Measurements from ENCODE around the gene SEC16A.
A peak's percentile ranks its signal among the peaks of the same experiment; 100 is the strongest.
"Not testable (repeated sequence)": the region's sequence is repeated elsewhere in the genome, so short reads cannot be mapped to it uniquely, and the experiment has no call there.

Gene SEC16A

GRCh38 chr9:136441681-136442245 lies 41.1 kb downstream of the SEC16A start:
- no peak for FAIRE-seq

GRCh38 chr9:136441191-136441680 lies 41.6 kb downstream of the SEC16A start:
- DNase-seq (ENCODE audit: low spot score) (no peak), FAIRE-seq (no peak)

More at GRCh38 chr9:136441681-136442245, 41.1 kb downstream of the SEC16A start:
- no peak for DNase-seq (ENCODE audit: low spot score)

GRCh38 chr9:136439481-136440408 lies 43.1 kb downstream of the SEC16A start, which contains the start of gene INPP5E:
Gene INPP5E (minus strand): TSS chr9:136439845. CDS start chr9:136439419, 426 bp downstream.
- DNase-seq (ENCODE audit: low spot score) (peak; percentile 21), FAIRE-seq (no peak)

GRCh38 chr9:136438548-136439480 lies 44.0 kb downstream of the SEC16A start:
- FAIRE-seq: no peak
- peak; percentile 9 for DNase-seq (ENCODE audit: low spot score)

GRCh38 chr9:136437839-136438547 lies 44.8 kb downstream of the SEC16A start:
- FAIRE-seq: no peak
- no peak for DNase-seq (ENCODE audit: low spot score)

GRCh38 chr9:136437430-136437829 lies 45.4 kb downstream of the SEC16A start:
- FAIRE-seq (no peak), DNase-seq (ENCODE audit: low spot score) (no peak)

- DNase-seq (ENCODE audit: low spot score) (no peak), FAIRE-seq (no peak)
These were observed 46.7 kb downstream of the SEC16A start for GRCh38 chr9:136436055-136436634.

- FAIRE-seq (no peak), DNase-seq (ENCODE audit: low spot score) (no peak)
These were observed 48.2 kb downstream of the SEC16A start for GRCh38 chr9:136434580-136435169.

GRCh38 chr9:136433849-136434579 lies 48.8 kb downstream of the SEC16A start:
- FAIRE-seq (no peak), DNase-seq (ENCODE audit: low spot score) (no peak)

GRCh38 chr9:136433043-136433715 lies 49.7 kb downstream of the SEC16A start:
- FAIRE-seq (no peak), DNase-seq (ENCODE audit: low spot score) (no peak)

GRCh38 chr9:136432591-136432990 lies 50.2 kb downstream of the SEC16A start:
- DNase-seq (ENCODE audit: low spot score) (no peak), FAIRE-seq (no peak)

GRCh38 chr9:136431782-136432350 lies 51.0 kb downstream of the SEC16A start:
- FAIRE-seq: no peak
- DNase-seq (ENCODE audit: low spot score): no peak

- FAIRE-seq: no peak
- no peak for DNase-seq (ENCODE audit: low spot score)
These were observed 52.1 kb downstream of the SEC16A start for GRCh38 chr9:136430588-136431234.

GRCh38 chr9:136429683-136430491 lies 53.0 kb downstream of the SEC16A start:
- FAIRE-seq: no peak
- no peak for DNase-seq (ENCODE audit: low spot score)

GRCh38 chr9:136429075-136429628 lies 53.7 kb downstream of the SEC16A start:
- no peak for FAIRE-seq
- DNase-seq (ENCODE audit: low spot score): no peak

- DNase-seq (ENCODE audit: low spot score) (no peak), FAIRE-seq (no peak)
These were observed 56.1 kb downstream of the SEC16A start for GRCh38 chr9:136426787-136427186.

- DNase-seq (ENCODE audit: low spot score); FAIRE-seq: not testable (repeated sequence)
These were observed 57.5 kb downstream of the SEC16A start for GRCh38 chr9:136425367-136425766.

Data from RCC 7860 (cell line).